ENCODE data around the gene NFU1.

Gene NFU1

GRCh38 chr2:69469375-69469774, 32.1 kb upstream of the NFU1 start:
- Histone ChIP-seq H3K9me3 (ENCODE audit: control insufficient read depth, insufficient read depth, low read depth, low read length) (no peaks in the 10 kb centered on the region), H3K4me3 (ENCODE audit: low read depth, low read length) (no peak overlapping the region), H3K27ac (ENCODE audit: extremely low read depth, low read depth, low read length) (no peak overlapping the region), H3K4me1 (ENCODE audit: control insufficient read depth, insufficient read depth, low read length) (no peaks in the 10 kb centered on the region), H3K36me3 (ENCODE audit: control insufficient read depth in 2 of 2, insufficient read depth in 1 of 2, low read length in 2 of 2) (peaks cover 0 to 16% of the 10 kb centered on the region in 2 experiments; a peak in 1 of 3 replicates)
- ChIA-PET POLR2A (no interaction called here), CTCF (no interaction called here)
- TF ChIP-seq REST (tag by site-specific recombination; IDR thresholded peaks at IDR 0.05): no peak
- TF ChIP-seq ZNF18 (tag by site-specific recombination; IDR thresholded peaks at IDR 0.05): no peak
- no peak for TF ChIP-seq SCRT1 (tag by site-specific recombination; IDR thresholded peaks at IDR 0.05; ENCODE audit: borderline replicate concordance)
- TF ChIP-seq ZNF423 (tag by site-specific recombination; IDR thresholded peaks at IDR 0.05): no peak
- TF ChIP-seq ZNF133 (tag by site-specific recombination; IDR thresholded peaks at IDR 0.05): no peak
- no peak for TF ChIP-seq KLF10 (tag by site-specific recombination; IDR thresholded peaks at IDR 0.05)

GRCh38 chr2:69466728-69467127, 29.5 kb upstream of the NFU1 start:
- H3K4me3 ChIP-seq (ENCODE audit: low read depth, low read length): no peak overlapping the region
- TF ChIP-seq ZNF433 (tag by site-specific recombination; IDR thresholded peaks at IDR 0.05; ENCODE audit: low read depth) (no peak), ZNF350 (tag by site-specific recombination; IDR thresholded peaks at IDR 0.05) (no peak), GLI4 (tag by site-specific recombination; IDR thresholded peaks at IDR 0.05) (no peak), OSR2 (tag by site-specific recombination; IDR thresholded peaks at IDR 0.05) (no peak), ZNF37A (tag by site-specific recombination; IDR thresholded peaks at IDR 0.05) (no peak), ZNF121 (tag by site-specific recombination; IDR thresholded peaks at IDR 0.05) (no peak), ZNF280C (tag by site-specific recombination; IDR thresholded peaks at IDR 0.05) (no peak), ZFP41 (tag by site-specific recombination; IDR thresholded peaks at IDR 0.05; ENCODE audit: borderline replicate concordance) (no peak), ZEB2 (tag by site-specific recombination; IDR thresholded peaks at IDR 0.05) (no peak)
- TF ChIP-seq, protein P1, sequence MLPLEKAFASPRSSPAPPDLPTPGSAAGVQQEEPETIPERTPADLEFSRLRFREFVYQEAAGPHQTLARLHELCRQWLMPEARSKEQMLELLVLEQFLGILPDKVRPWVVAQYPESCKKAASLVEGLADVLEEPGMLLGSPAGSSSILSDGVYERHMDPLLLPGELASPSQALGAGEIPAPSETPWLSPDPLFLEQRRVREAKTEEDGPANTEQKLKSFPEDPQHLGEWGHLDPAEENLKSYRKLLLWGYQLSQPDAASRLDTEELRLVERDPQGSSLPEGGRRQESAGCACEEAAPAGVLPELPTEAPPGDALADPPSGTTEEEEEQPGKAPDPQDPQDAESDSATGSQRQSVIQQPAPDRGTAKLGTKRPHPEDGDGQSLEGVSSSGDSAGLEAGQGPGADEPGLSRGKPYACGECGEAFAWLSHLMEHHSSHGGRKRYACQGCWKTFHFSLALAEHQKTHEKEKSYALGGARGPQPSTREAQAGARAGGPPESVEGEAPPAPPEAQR (tag by site-specific recombination; IDR thresholded peaks at IDR 0.05): no peak
- TF ChIP-seq, protein P2, sequence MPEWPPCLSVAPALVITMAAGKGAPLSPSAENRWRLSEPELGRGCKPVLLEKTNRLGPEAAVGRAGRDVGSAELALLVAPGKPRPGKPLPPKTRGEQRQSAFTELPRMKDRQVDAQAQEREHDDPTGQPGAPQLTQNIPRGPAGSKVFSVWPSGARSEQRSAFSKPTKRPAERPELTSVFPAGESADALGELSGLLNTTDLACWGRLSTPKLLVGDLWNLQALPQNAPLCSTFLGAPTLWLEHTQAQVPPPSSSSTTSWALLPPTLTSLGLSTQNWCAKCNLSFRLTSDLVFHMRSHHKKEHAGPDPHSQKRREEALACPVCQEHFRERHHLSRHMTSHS (tag by site-specific recombination; IDR thresholded peaks at IDR 0.05): no peak
- ChIA-PET CTCF (no interaction called here), POLR2A (interaction anchor here (1.0 kb wide), 1 partner anchor 29 kb away, joined by 3 read pairs; the partner anchor contains the start of gene NFU1)
- peaks cover 0 to 16% of the 10 kb centered on the region in 2 experiments; a peak in 1 of 3 replicates for H3K36me3 ChIP-seq (ENCODE audit: control insufficient read depth in 2 of 2, insufficient read depth in 1 of 2, low read length in 2 of 2)
- no peaks in the 10 kb centered on the region for H3K4me1 ChIP-seq (ENCODE audit: control insufficient read depth, insufficient read depth, low read length)
- H3K9me3 ChIP-seq (ENCODE audit: control insufficient read depth, insufficient read depth, low read depth, low read length): no peaks in the 10 kb centered on the region
- no peak overlapping the region for H3K27ac ChIP-seq (ENCODE audit: extremely low read depth, low read depth, low read length)
